HG03175 (cell line): ENCODE data around the gene ILDR2.

Experiments used
- ATAC-seq: cut with Tn5 transposase; IDR thresholded peaks from one replicate; pipeline ENCODE4 v1.9.1; 2021; ENCODE audit warnings: mild to moderate bottlenecking, moderate library complexity; ENCODE audit not compliant: unreplicated experiment

Gene ILDR2

GRCh38 chr1:166972193-166972592 is 3.1 kb downstream of the ILDR2 start:
- ATAC-seq = no peak

- no peak for ATAC-seq
These were observed 4.1 kb downstream of the ILDR2 start for GRCh38 chr1:166971252-166971651.

DNA sequence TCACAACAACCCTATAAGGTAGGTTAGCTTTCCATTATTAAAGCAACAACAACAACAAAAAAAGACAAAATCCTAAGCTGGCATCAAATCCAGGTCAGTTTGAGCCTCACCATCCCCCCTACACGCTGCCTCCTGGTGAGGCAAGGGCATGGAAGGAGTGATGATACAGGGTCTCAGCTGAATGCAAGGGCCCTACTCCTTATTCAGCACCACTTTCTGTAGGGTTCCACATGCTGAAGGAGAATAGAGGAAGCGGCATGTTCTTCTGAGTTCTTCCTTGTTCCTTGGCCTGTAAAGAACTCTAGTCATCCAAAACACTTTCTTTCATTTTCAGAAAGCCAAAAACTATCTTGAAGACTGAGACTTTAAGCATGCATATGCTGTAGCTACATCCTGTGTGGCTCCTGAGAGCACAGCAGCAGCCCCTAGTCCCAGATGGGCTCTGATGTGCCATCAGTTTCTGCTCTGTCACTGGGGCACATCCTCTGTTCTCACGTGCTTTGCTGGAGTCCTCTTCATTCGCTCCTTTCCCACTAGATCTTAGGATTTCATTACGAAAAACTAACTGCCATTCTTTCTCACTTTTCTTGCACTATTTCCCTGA is 6.2 kb downstream of the ILDR2 start:
- ATAC-seq = peak; percentile 87

DNA sequence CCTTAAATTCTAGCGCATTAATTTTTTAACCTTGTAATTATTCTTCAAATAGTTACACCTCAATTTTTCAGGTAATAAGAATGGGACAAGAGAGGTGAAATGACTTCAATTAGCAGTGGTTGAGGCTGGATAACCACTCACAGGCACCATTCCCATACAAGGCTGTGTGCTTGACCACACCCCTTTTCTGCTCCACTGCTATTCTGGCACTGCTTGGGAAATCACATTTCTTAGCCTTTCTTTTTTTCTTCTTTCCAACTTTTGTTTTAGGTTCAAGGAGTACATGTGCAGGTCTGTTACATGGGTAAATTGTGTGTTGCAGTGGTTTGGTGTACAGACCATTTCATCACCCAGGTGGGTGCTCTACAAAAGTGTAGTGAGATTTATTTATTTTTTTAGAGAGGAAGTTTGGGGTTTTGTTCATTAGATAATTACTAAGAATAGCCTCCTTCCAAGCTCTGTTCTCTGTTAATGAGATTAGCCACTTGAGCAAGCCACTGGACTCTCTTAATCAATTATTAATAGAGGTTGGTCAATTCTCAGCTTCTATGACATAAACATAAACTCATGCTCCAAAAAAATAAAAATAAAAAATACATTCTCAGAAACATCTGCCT is 14.4 kb downstream of the ILDR2 start:
- ATAC-seq = peak; percentile 72

DNA sequence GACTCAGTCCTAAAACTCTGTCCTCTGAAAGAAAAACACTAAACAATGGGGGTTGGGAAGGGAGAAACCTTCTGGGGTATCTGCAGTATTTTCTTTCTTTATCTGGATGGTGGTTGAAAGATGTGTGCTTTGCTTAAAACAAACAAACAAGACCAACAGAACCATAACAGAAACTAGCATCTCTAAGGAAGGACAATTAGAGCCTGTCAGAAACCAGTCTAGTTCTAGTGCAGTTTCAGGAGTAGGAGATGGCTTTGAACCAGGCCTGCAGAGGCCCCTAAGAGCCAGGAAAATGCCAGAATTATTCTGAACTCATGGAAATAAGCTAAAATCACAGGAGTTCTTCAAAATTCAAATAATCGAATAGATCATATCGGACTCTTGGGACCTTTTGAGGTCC is 18.5 kb downstream of the ILDR2 start:
- ATAC-seq = no peak

- no peak for ATAC-seq
These were observed 19.1 kb downstream of the ILDR2 start for GRCh38 chr1:166956057-166956850.

GRCh38 chr1:166953491-166953890 is 21.8 kb downstream of the ILDR2 start:
- ATAC-seq = no peak

DNA sequence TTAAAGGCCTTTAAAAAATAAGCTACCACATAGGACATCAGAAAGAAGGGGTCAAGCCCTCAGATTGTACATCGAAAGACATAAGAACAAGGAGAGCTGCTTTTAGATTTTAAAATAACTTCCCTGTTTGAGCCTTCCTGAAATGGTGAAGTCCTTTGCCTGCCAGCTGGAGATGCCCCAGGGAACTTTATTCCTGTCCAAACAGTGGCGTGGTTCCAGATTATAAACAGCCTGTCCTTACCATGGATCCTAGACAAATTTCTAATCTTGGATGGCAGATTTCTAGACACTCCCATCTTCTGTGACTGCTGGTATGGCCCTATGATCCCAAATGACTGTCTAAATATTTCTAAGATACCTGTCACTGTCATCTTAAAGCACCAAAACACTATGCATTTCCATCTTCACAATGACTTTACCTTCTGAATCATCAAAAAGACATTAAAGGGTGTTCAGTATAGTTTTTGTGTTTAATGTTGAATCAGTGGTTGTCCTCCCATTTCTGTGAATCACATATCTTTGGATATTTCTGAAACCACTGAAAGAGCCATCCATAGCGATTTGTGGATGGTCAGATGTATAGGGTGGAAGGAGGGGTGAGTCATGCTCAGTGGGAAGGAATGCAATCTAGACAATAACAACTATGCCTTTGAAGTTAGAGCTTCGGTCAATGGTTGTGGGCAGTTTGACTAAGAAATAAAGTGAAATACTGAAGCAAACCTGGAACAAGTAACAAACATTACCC is 23.2 kb downstream of the ILDR2 start:
- ATAC-seq = no peak

DNA sequence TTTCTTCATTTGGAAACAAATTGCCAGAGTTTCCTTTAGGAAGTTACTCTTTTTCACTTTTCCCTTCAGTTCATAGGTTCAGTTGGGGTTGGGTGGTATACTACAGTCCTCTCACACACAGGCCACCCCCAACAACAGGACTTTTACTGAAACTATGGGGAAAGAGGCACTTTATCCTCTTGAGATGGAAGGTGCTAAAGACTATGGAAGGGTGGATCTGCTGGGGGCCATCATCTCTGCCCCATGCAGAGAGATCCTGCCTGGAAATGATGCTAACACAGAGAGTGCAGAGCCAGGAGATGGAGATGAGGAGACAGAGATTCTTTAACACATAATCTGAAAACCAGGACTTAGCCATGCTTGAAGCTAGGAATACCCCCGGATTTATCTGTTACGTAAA is 24.3 kb downstream of the ILDR2 start:
- ATAC-seq = no peak

DNA sequence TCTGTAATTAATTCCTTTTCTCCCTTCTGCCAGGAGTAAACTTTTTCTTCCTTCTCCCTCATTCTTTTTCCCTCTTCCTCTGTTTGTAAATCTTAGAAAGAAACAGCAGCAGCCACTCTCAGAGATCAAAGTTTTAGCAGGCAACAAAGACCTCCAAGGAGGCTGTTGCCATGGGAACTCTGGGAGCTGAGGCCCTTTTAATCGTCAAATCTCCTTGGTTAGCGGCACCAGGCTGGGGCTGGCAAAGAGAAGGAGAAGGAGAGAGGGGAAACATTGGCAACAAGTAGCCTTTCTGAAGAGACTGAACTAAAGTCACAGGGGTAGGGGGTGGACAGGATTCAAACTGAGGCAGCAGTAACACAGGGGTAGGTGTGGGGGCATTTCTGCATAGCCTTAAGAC is 25.2 kb downstream of the ILDR2 start:
- no peak for ATAC-seq

DNA sequence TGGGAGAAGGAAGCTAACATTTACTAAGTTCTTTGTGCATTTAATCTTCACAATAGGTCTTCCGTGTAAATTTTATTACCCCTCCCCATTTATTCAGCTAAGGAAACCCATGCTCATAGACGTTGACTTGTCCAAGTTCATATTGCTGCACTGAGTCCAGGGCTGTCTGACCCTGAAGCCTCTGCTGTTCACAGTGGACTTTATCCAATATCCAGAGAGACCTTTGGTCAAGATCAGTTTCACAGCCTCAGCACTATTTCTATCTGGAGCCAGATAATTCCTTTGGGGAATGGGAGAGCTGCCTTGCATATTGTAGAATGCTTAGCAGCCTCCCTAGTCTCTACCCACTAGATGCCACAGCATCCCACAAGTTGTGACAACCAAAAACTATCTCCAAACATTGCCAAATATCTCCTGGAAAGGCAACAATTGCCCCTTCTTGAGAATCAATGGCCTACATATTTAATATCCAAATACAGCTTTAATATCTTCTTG is 26.4 kb downstream of the ILDR2 start:
- ATAC-seq = no peak

- peak; percentile 51 for ATAC-seq
These were observed 27.8 kb downstream of the ILDR2 start for GRCh38 chr1:166947398-166948043.

DNA sequence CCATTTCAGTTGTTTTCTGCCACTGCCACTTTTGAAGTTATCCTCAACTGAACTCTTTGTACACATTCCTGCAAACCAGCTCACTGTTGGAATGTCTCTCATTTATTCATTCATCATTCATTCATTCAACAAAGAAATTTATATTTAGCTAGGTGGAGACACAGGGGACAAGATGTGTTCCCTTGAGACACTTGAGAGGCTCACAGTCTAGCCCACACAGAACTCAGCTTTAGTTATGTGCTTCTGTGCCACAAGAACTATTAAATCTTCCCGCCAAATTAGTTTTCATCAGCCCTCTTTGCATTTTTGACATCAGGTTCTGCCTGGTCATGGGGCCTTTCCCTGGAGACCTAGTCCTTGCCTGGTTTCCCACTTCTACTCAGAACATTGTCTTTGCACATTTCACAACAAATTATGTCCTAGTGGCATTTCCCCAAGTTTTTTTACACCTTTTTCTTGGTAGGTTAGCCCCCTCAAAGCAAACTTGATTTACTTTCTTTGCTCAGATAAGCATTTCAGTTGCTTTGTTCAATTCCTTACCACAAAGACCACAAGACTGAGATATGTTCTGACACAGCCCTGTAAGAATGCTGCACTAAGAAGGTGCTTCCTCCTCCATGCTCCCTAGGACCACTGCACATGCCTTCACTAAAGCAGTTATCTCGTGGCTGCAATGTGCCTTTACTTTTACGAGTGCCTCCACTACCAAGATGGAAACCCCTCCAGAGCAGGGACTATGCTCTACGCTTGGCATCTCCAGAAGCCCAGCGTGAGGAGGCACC is 31.0 kb downstream of the ILDR2 start:
- no peak for ATAC-seq

DNA sequence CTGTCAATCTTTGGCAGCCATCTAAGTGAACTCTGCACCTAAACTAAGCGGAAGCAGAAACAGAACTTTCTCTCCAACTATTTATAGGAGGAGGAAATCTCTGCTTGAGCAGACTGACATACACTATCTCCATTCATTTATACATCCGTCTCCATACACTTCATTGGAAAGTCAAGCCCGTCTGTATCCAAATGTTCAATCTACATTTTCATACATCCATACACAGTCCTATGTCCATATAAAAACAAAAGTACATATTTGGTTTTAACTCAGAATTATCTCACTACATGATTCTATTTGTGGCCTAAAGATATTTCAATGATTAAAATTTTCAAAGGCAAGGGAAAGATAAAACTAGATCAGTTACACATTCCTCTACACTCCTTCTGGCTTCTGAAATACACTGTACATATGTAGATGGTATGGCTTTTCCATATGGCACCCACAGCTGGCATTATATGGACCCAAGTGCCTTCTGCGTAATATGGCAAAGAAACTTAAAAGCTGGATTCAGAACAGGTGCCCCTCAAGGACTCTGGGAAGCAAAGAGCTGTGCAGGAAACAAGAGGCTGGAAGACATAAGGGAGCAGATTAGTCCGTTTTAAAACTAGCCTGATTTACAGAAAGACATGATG is 35.5 kb downstream of the ILDR2 start:
- ATAC-seq = no peak

DNA sequence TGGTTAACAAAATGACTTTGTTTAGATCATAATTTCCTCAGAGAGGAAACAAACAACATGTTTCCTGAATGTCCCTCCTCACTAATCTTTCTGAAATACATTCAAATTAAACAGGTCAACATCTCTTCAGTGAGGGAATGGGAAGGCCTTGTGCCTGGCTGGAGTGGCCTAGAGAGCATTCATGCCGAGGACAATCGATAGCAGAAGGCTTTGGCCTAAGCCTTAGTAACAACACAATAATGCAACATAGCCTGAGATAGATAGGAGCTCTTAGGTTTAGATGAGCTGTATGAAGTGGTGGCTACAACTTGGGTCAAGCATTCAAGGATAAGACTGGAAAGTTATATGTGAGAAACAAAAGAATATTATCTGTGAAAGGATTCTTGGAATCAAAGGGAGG is 37.4 kb downstream of the ILDR2 start:
- no peak for ATAC-seq

GRCh38 chr1:166937329-166937728 is 38.0 kb downstream of the ILDR2 start:
- ATAC-seq = no peak

GRCh38 chr1:166933633-166934032 is 41.7 kb downstream of the ILDR2 start:
- peak; percentile 62 for ATAC-seq

DNA sequence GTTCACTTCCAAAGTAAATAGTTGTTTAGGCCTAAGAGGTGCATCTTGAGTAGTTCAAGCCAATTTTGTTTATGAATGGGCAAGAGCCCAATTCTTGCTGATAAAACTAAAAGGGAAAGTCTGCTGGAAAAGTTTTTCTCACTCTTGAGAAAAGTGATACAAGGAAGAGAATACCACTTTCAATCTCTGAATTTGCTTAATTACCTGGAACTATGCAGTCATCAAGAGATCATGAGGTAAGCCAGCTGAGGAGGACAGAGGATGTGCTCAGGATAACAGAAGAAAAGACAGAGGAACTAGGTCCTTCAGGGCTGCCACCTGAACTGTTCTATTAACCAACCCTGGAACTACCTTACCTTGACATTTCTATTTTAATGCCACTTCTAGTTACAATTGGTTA is 42.2 kb downstream of the ILDR2 start:
- no peak for ATAC-seq

DNA sequence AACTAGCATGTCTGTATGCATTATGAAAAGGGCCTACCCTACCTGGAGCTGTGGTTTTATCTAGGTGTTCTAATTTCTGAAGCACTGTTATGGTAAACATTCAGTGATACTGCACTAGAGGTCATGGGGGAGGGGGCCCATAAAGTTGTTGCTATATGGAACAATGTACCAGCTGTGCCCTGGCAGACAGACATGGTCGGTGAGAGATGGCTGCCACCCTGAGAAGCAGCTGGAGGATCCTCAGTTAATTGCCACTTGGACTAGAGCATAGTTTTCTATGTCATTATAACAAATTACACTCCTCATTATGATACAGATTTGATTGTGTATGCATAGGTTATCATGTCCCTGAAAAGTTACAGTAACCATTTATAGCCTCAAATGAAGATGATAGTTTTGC is 45.4 kb downstream of the ILDR2 start:
- no peak for ATAC-seq

- no peak for ATAC-seq
These were observed 47.6 kb downstream of the ILDR2 start for GRCh38 chr1:166927701-166928100.
